A549 treated with CpdA at 1 μM for 4 hours (cell line): Measurements from ENCODE around the gene INSM1. TPM values are rescaled to one million over a fixed set of nuclear protein-coding genes. Genes with fewer than 3 reads are reported as not detected.

ENCODE experiments used
- total RNA-seq: library from RNA; stranded (reverse); fragments of 200-300 nt; extraction: Qiagen RNA extraction; gene quantifications from 5 replicates; pipeline ENCODE4 v1.2.3, GENCODE V29; 2022; ENCODE audit warnings: low read depth

INSM1 gene
- not detected in 5 replicates for total RNA-seq

GRCh38 chr20:20367575-20368417 lies at the start of gene INSM1:
TSS of gene INSM1 (plus strand) at chr20:20368104. CDS start at chr20:20368268, 164 bp downstream.

